GM12878 (cell line): Measurements from ENCODE around the gene CHCHD6. TPM values are rescaled to one million over a fixed set of nuclear protein-coding genes. Genes with fewer than 3 reads are reported as not detected.

ENCODE experiments used
- ATAC-seq: fragments of 200-7000 bp; cut with Tn5 transposase; 3 replicates; pipeline ENCODE4 v1.9.1; 2020; ENCODE audit warnings: mild to moderate bottlenecking, moderate library complexity
- BruUV-seq: library from RNA; stranded (reverse); fragments of 400-500 nt; replicated peaks from 2 replicates; lab custom pipeline; 2021; lab: Mats Ljungman, UMichigan
- CTCF ChIA-PET: fragments of 300-600 bp; sonication (Branson Sonifier 250); formaldehyde crosslinking; extraction: SDS; loops from one replicate; lab custom pipeline; 2021; ENCODE audit warnings: inconsistent platforms; lab: Yijun Ruan, JAX
- POLR2A ChIA-PET: fragments of 350-600 bp; formaldehyde crosslinking; extraction: SDS; loops from one replicate; lab custom pipeline; 2021; ENCODE audit warnings: inconsistent platforms; lab: Charles Lee
- RAD21 ChIA-PET: fragments of 300-600 bp; sonication (Branson Sonifier 250); formaldehyde crosslinking; loops from one replicate; lab custom pipeline; 2023; ENCODE audit warnings: antibody characterized with exemption; ENCODE audit not compliant: unreplicated experiment; lab: Charles Lee
- SMC1A ChIA-PET: fragments of 300-600 bp; sonication (Branson Sonifier 250); formaldehyde crosslinking; loops from one replicate; lab custom pipeline; 2023; ENCODE audit not compliant: unreplicated experiment, uncharacterized antibody; lab: Charles Lee
- DNase-seq: peaks from one replicate; pipeline ENCODE4 v3.0.0-alpha.2; 2011; ENCODE audit warnings: low read depth, low spot score
- FAIRE-seq: peaks from 3 replicates; lab custom pipeline; 2011; peaks lifted over from hg19 to GRCh38; lab: Jason Lieb, UNC
- H2AFZ ChIP-seq: 2 replicates; pipeline ENCODE4 v1.6.0; 2011; ENCODE audit warnings: low read depth, low read length, control low read depth; ENCODE audit not compliant: control insufficient read depth
- H3K27ac ChIP-seq: 2 replicates; pipeline ENCODE4 v1.5.1; 2011; ENCODE audit warnings: control low read depth; ENCODE audit not compliant: control insufficient read depth, insufficient read depth
- H3K27me3 ChIP-seq, 2 experiments: replicated peaks in 1 of 2; 2 replicates each; pipeline versions ENCODE4 v1.6.0 to v1.6.1; 2011; ENCODE audit warnings: low read length in 1 of 2; ENCODE audit not compliant: control insufficient read depth in 2 of 2, insufficient read depth in 2 of 2
- H3K36me3 ChIP-seq, 2 experiments: 2 replicates each; pipeline ENCODE4 v1.5.1; 2011; ENCODE audit warnings: low read length in 1 of 2; ENCODE audit not compliant: control insufficient read depth in 2 of 2, insufficient read depth in 2 of 2
- H3K4me1 ChIP-seq: 2 replicates; pipeline ENCODE4 v1.6.1; 2011; ENCODE audit warnings: mild to moderate bottlenecking, low read length, moderate library complexity, mixed read lengths; ENCODE audit not compliant: control insufficient read depth, insufficient read depth
- H3K4me2 ChIP-seq: 2 replicates; pipeline ENCODE4 v1.6.0; 2011; ENCODE audit warnings: control low read depth; ENCODE audit not compliant: control insufficient read depth, insufficient read depth
- H3K4me3 ChIP-seq: fragments of 200-600 bp; sonication (generic); 2 replicates; pipeline ENCODE4 v1.5.1; 2016
- H3K79me2 ChIP-seq: 2 replicates; pipeline ENCODE4 v1.6.0; 2011; ENCODE audit warnings: low read length; ENCODE audit not compliant: control insufficient read depth, insufficient read depth
- H3K9ac ChIP-seq: 2 replicates; pipeline ENCODE4 v1.8.0; 2011; ENCODE audit warnings: low read length, control low read depth, mixed read lengths; ENCODE audit not compliant: control insufficient read depth, insufficient read depth
- H3K9me3 ChIP-seq: replicated peaks from 3 replicates; pipeline ENCODE4 v1.5.1; 2011; ENCODE audit warnings: mild to moderate bottlenecking, low read length; ENCODE audit not compliant: control insufficient read depth, insufficient read depth
- H4K20me1 ChIP-seq: 2 replicates; pipeline ENCODE4 v1.6.0; 2011; ENCODE audit not compliant: control insufficient read depth, insufficient read depth
- ATF7 ChIP-seq: fragments of 450-650 bp; IDR thresholded peaks from 2 replicates; pipeline ENCODE4 v1.6.1; 2016; ENCODE audit warnings: low read depth, mild to moderate bottlenecking
- BCL11A ChIP-seq: IDR thresholded peaks from 2 replicates; pipeline ENCODE4 v1.6.1; 2011; ENCODE audit warnings: low read depth, low read length
- EP300 ChIP-seq, 2 experiments: fragments of 150-350 bp in 1 of 2; IDR thresholded peaks; 2 replicates each; pipeline ENCODE4 v1.6.1; 2011 to 2012; ENCODE audit warnings: low read depth in 2 of 2, low read length in 2 of 2, borderline replicate concordance in 1 of 2, improper control_type of control experiment in 1 of 2, inconsistent platforms in 1 of 2; ENCODE audit not compliant: control insufficient read depth in 1 of 2
- MXI1 ChIP-seq: fragments of 150-350 bp; IDR thresholded peaks from 2 replicates; pipeline ENCODE4 v1.6.1; 2011; ENCODE audit warnings: low read depth, mild to moderate bottlenecking, inconsistent platforms, low read length, improper control_type of control experiment
- POLR2A ChIP-seq: IDR thresholded peaks from 2 replicates; pipeline ENCODE4 v1.6.1; 2011; ENCODE audit warnings: low read depth, mild to moderate bottlenecking, low read length
- ZNF24 ChIP-seq: fragments of 450-650 bp; IDR thresholded peaks from 2 replicates; pipeline ENCODE4 v1.6.1; 2017; ENCODE audit warnings: antibody characterized with exemption, mild to moderate bottlenecking
- WGBS: methylation state at CpG from one replicate; pipeline ENCODE4 v1.1.6; 2016; ENCODE audit warnings: low lambda C conversion rate; ENCODE audit not compliant: insufficient replicate concordance, insufficient coverage; ENCODE audit errors: missing lambda C conversion rate; 5-methylcytosine and 5-hydroxymethylcytosine counted together
- in situ Hi-C: fragments of 300-500 bp; cut with MboI; formaldehyde crosslinking; loops from 9 replicates; pipeline ENCODE4 v1.14.3; 2018; ENCODE audit warnings: mixed read lengths
- intact Hi-C: fragments of 100-400 bp; cut with micrococcal nuclease; formaldehyde crosslinking; loops from one replicate; pipeline ENCODE4 v1.14.2; 2022; ENCODE audit not compliant: unreplicated experiment
- polyA plus RNA-seq, 11 experiments: library from polyadenylated mRNA; depleted of rRNA in 4 of 11; unstranded in 6 of 11; stranded (reverse) in 5 of 11; fragments of >200 nt; fragmentation: Nextera tagmentation in 4 of 11; fragmentation: Illumina TruSeq in 1 of 11; extraction: Ambion mirVana in 4 of 11; extraction: Trizol in 1 of 11; gene quantifications; 1 replicate in 1 of 11; 2 replicates in 10 of 11; pipeline versions ENCODE4 v1.2.1 to v1.2.3, GENCODE V29; 2011 to 2016; ENCODE audit warnings: inconsistent platforms in 2 of 11, missing spikeins in 2 of 11, low read depth in 1 of 11
- total RNA-seq, 4 experiments: library from RNA; depleted of rRNA in 3 of 4; stranded (reverse); fragments of >200 nt in 3 of 4; fragmentation: Illumina TruSeq in 1 of 4; extraction: Trizol in 1 of 4; gene quantifications; 2 replicates each; pipeline versions ENCODE4 v1.2.1 to v1.2.3, GENCODE V29; 2013 to 2021
- TF ChIP-seq, protein P1 (sequence below): fragments of 450-650 bp; IDR thresholded peaks from 2 replicates; pipeline ENCODE4 v1.6.1; 2017; ENCODE audit warnings: mild to moderate bottlenecking
- TF ChIP-seq, protein P2 (sequence below): fragments of 450-650 bp; IDR thresholded peaks from 2 replicates; pipeline ENCODE4 v1.6.1; 2018; ENCODE audit warnings: mild to moderate bottlenecking, low read depth, moderate library complexity; ENCODE audit not compliant: partially characterized antibody
- TF ChIP-seq, protein P3 (sequence below): fragments of 450-650 bp; IDR thresholded peaks from 2 replicates; pipeline ENCODE4 v1.6.1; 2017; ENCODE audit warnings: low read depth, mild to moderate bottlenecking, moderate library complexity

CHCHD6 gene
- total and polyA plus RNA-seq, 10 of the 15 experiments (the other 5 are each of a cell fraction or from before 2014, with no cell fraction given), result 2.7 to 16.7 (median 12.3) TPM

DNA sequence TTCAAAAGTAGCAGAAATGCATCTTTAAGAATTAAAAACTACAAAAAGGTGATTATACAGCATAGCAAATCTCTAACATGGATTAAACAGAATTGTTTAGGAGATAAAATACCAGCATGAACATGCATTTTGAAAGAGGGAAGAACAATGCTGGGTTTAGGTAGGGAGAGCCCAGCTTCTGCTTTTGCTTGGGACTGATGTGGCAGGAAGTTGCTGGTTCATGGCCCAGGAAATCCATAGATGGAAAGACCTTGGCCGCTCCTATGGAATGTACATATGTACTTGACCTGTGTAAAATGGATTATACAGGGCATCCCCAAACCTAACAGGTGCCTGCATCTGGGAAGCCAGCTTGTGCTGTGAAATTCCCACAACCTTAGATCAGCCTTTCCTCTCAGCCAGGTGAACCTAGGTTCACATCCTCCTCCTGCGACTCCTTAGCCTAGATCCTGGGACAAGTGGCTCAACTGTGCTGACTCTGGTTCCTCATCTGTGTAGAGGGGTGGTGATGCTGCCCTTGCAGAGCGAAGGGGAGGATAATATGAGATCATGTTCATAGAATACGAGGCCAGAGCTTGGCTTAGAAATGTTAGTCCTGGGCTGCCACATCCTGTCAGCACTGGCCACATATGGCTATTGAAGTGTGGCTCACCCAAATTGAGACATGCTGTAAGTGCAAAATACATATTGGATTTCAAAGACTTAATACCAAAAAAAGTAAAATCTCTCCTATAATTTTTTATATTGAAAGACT, 231.9 kb downstream of the CHCHD6 start:
- DNase-seq (no peak), FAIRE-seq (no peak), ATAC-seq (no peak)
- H4K20me1 ChIP-seq, result no peaks in the 10 kb centered on the region
- ChIA-PET POLR2A (no interaction called here), RAD21 (no interaction called here)
- H3K27me3 ChIP-seq, result no peaks in the 10 kb centered on the region
- no peaks in the 10 kb centered on the region for H3K79me2 ChIP-seq
- H2AFZ ChIP-seq, result no peak overlapping the region
- H3K4me2 ChIP-seq, result no peak overlapping the region
- in situ Hi-C loops (no loop called here), intact Hi-C loops (no loop called here)
- no peaks in the 10 kb centered on the region for H3K36me3 ChIP-seq
- H3K9ac ChIP-seq, result no peak overlapping the region
- BruUV-seq, result no TSS peak
- TF ChIP-seq POLR2A (no peak), BCL11A (no peak)
- TF ChIP-seq, protein P1, sequence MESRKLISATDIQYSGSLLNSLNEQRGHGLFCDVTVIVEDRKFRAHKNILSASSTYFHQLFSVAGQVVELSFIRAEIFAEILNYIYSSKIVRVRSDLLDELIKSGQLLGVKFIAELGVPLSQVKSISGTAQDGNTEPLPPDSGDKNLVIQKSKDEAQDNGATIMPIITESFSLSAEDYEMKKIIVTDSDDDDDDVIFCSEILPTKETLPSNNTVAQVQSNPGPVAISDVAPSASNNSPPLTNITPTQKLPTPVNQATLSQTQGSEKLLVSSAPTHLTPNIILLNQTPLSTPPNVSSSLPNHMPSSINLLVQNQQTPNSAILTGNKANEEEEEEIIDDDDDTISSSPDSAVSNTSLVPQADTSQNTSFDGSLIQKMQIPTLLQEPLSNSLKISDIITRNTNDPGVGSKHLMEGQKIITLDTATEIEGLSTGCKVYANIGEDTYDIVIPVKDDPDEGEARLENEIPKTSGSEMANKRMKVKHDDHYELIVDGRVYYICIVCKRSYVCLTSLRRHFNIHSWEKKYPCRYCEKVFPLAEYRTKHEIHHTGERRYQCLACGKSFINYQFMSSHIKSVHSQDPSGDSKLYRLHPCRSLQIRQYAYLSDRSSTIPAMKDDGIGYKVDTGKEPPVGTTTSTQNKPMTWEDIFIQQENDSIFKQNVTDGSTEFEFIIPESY, result no peak
- TF ChIP-seq, all 136 proteins: peak for 0
- SMC1A ChIA-PET, result interaction anchor here (0.7 kb wide), 1 partner anchor 13 kb away, joined by 3 read pairs; no protein-coding TSS in a partner anchor
- no peak overlapping the region for H3K4me3 ChIP-seq
- H3K27ac ChIP-seq, result no peak overlapping the region
- CTCF ChIA-PET, result no interaction called here
- WGBS, result 48% methylated on average over 4 of the region's 4 CpGs
- no peaks in the 10 kb centered on the region for H3K9me3 ChIP-seq
- H3K4me1 ChIP-seq, result no peaks in the 10 kb centered on the region

DNA sequence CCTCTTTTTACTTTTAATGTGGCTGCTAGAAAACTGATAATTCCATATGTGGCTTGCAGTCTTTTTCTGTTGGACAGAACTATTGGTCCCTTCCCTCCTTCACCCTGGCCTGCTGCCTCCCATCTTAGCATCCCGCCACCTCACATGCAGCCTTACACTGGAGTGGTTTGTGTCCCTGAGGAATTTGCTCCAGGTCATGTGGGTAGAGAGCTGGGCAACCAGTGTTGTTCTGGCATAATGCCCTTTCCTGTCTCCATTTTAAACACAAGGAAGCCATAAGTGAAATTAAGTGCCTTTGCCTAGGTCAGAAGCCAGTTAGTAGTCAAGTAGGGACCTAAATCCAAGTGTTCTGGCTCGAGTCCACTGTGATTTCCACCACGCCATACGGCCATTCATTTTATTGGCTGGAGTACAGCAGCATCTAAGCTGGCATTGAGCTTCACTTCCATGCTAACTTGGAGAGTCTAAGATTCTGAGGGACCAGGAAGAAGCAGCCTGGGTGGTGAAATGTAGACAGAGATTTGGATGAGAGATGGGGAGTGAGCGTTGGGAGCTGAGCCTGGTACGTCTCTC, 232.9 kb downstream of the CHCHD6 start:
- SMC1A ChIA-PET, result interaction anchor here (0.9 kb wide), 1 partner anchor 24 kb away, joined by 3 read pairs; no protein-coding TSS in a partner anchor
- FAIRE-seq, result no peak
- no peak for DNase-seq
- Histone ChIP-seq H3K27ac (no peak overlapping the region), H2AFZ (no peak overlapping the region), H3K4me3 (no peak overlapping the region), H3K4me1 (no peaks in the 10 kb centered on the region), H3K27me3 (no peaks in the 10 kb centered on the region), H3K9ac (no peak overlapping the region), H3K4me2 (no peak overlapping the region), H3K79me2 (no peaks in the 10 kb centered on the region), H3K9me3 (no peaks in the 10 kb centered on the region), H3K36me3 (no peaks in the 10 kb centered on the region), H4K20me1 (no peaks in the 10 kb centered on the region)
- CTCF ChIA-PET, result interaction anchor here (2.4 kb wide), 1 partner anchor 185 kb away, joined by 9 read pairs; no protein-coding TSS in a partner anchor
- in situ Hi-C loops (no loop called here), intact Hi-C loops (no loop called here)
- ATAC-seq, result no peak
- 87% methylated on average over 6 of the region's 6 CpGs for WGBS
- RAD21 ChIA-PET, result interaction anchor here (1.2 kb wide), 1 partner anchor 24 kb away, joined by 3 read pairs; no protein-coding TSS in a partner anchor
- BruUV-seq, result no TSS peak
- POLR2A ChIA-PET, result no interaction called here
- TF ChIP-seq MXI1 (no peak), ZNF24 (no peak), EP300 (IDR thresholded peaks at IDR 0.05; ENCODE audit: borderline replicate concordance in 1 of 2, control insufficient read depth in 1 of 2, low read depth in 2 of 2, low read length in 2 of 2) (no peak), ATF7 (no peak)
- TF ChIP-seq, protein P2, sequence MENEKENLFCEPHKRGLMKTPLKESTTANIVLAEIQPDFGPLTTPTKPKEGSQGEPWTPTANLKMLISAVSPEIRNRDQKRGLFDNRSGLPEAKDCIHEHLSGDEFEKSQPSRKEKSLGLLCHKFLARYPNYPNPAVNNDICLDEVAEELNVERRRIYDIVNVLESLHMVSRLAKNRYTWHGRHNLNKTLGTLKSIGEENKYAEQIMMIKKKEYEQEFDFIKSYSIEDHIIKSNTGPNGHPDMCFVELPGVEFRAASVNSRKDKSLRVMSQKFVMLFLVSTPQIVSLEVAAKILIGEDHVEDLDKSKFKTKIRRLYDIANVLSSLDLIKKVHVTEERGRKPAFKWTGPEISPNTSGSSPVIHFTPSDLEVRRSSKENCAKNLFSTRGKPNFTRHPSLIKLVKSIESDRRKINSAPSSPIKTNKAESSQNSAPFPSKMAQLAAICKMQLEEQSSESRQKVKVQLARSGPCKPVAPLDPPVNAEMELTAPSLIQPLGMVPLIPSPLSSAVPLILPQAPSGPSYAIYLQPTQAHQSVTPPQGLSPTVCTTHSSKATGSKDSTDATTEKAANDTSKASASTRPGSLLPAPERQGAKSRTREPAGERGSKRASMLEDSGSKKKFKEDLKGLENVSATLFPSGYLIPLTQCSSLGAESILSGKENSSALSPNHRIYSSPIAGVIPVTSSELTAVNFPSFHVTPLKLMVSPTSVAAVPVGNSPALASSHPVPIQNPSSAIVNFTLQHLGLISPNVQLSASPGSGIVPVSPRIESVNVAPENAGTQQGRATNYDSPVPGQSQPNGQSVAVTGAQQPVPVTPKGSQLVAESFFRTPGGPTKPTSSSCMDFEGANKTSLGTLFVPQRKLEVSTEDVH, result no peak
- TF ChIP-seq, protein P3, sequence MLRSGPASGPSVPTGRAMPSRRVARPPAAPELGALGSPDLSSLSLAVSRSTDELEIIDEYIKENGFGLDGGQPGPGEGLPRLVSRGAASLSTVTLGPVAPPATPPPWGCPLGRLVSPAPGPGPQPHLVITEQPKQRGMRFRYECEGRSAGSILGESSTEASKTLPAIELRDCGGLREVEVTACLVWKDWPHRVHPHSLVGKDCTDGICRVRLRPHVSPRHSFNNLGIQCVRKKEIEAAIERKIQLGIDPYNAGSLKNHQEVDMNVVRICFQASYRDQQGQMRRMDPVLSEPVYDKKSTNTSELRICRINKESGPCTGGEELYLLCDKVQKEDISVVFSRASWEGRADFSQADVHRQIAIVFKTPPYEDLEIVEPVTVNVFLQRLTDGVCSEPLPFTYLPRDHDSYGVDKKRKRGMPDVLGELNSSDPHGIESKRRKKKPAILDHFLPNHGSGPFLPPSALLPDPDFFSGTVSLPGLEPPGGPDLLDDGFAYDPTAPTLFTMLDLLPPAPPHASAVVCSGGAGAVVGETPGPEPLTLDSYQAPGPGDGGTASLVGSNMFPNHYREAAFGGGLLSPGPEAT, result no peak
